Sciatic nerve (tissue), 2 donors: ENCODE data around the gene ODAD3. TPM values are rescaled to one million over a fixed set of nuclear protein-coding genes. Genes with fewer than 3 reads are reported as not detected.
A peak's percentile ranks its signal among the peaks of the same experiment; 100 is the strongest.
"Not testable (repeated sequence)": the region's sequence is repeated elsewhere in the genome, so short reads cannot be mapped to it uniquely, and the experiment has no call there.

Experiments used
- ATAC-seq: fragments of 200-7000 bp; cut with Tn5 transposase; one replicate; pipeline ENCODE4 v1.9.1; 2020; ENCODE audit warnings: mild to moderate bottlenecking, moderate library complexity
- DNase-seq: peaks from one replicate; pipeline ENCODE4 v3.0.0-alpha.2; 2020; ENCODE audit warnings: low spot score
- intact Hi-C: fragments of 100-400 bp; cut with DNase I; formaldehyde crosslinking; loops from one replicate; pipeline ENCODE4 v1.14.2; 2022
- total RNA-seq: library from RNA; stranded (reverse); fragmentation: NEBNext Ultra II Directional; extraction: Animal tissue kit (Norgen Biotek cat#: 25700); gene quantifications from one replicate; pipeline ENCODE4 v1.2.1, GENCODE V29; 2021
- donor health status: DM: no; HTN: no; CAD: no.
- donor health status: DM: no; HTN: no; CAD: no.

Gene ODAD3
- total RNA-seq, 1 donor from 2014 or later: 0.31 TPM

GRCh38 chr19:11382898-11383705 is 51.8 kb downstream of the ODAD3 start:
- ATAC-seq (peak; percentile 16), DNase-seq (peak; percentile 74)
- intact Hi-C loops: no loop called here

- intact Hi-C loops: no loop called here
- peak; percentile 93 for ATAC-seq
- peak; percentile 95 for DNase-seq
Measured at GRCh38 chr19:11380653-11381537, 54.0 kb downstream of the ODAD3 start.

- intact Hi-C loops: loop anchor here (10.0 kb wide), 1 partner anchor 55 kb away; the partner anchor contains the start of genes ODAD3 and PRKCSH
Measured at GRCh38 chr19:11379857-11380350, 55.0 kb downstream of the ODAD3 start.

GRCh38 chr19:11379269-11379845 is 55.6 kb downstream of the ODAD3 start:
- intact Hi-C loops: loop anchor here (10.0 kb wide), 1 partner anchor 55 kb away; the partner anchor contains the start of genes ODAD3 and PRKCSH

More at GRCh38 chr19:11379857-11380350, 55.0 kb downstream of the ODAD3 start:
- ATAC-seq (no peak), DNase-seq (no peak)

GRCh38 chr19:11378319-11379189 is 56.4 kb downstream of the ODAD3 start:
- intact Hi-C loops: loop anchor here (10.0 kb wide), 1 partner anchor 56 kb away; the partner anchor contains the start of genes ODAD3 and PRKCSH
- no peak for DNase-seq
- no peak for ATAC-seq

More at GRCh38 chr19:11379269-11379845, 55.6 kb downstream of the ODAD3 start:
- DNase-seq, ATAC-seq: not testable (repeated sequence)

- intact Hi-C loops: loop anchor here (10.0 kb wide), 1 partner anchor 57 kb away; the partner anchor contains the start of genes ODAD3 and PRKCSH
- no peak for DNase-seq
- ATAC-seq: no peak
Measured at GRCh38 chr19:11377756-11378155, 57.2 kb downstream of the ODAD3 start.

- no peak for DNase-seq
- no peak for ATAC-seq
- intact Hi-C loops: loop anchor here (10.0 kb wide), 1 partner anchor 58 kb away; the partner anchor contains the start of genes ODAD3 and PRKCSH
Measured at GRCh38 chr19:11377237-11377636, 57.7 kb downstream of the ODAD3 start.

- peak; percentile 7 for ATAC-seq
- intact Hi-C loops: loop anchor here (10.0 kb wide), 1 partner anchor 59 kb away; the partner anchor contains the start of genes ODAD3 and PRKCSH
- DNase-seq: peak; percentile 80
Measured at GRCh38 chr19:11375143-11375948, 59.6 kb downstream of the ODAD3 start.

GRCh38 chr19:11374433-11375142 is 60.3 kb downstream of the ODAD3 start, which contains the start of gene SWSAP1:
Gene SWSAP1 (plus strand): TSS chr19:11374666. CDS start chr19:11374681, 15 bp downstream.
- ATAC-seq: peak; percentile 98
- intact Hi-C loops: loop anchor here (10.0 kb wide), 1 partner anchor 60 kb away; the partner anchor contains the start of genes ODAD3 and PRKCSH
- DNase-seq: peak; percentile 98

- intact Hi-C loops: loop anchor here (10.0 kb wide), 1 partner anchor 61 kb away; the partner anchor contains the start of genes ODAD3 and PRKCSH
- peak; percentile 57 for DNase-seq
- ATAC-seq: no peak
Measured at GRCh38 chr19:11373885-11374432, 61.0 kb downstream of the ODAD3 start.

- ATAC-seq (no peak), DNase-seq (no peak)
- intact Hi-C loops: loop anchor here (10.0 kb wide), 1 partner anchor 61 kb away; the partner anchor contains the start of genes ODAD3 and PRKCSH
Measured at GRCh38 chr19:11373166-11373884, 61.6 kb downstream of the ODAD3 start.

GRCh38 chr19:11370744-11371143 is 64.2 kb downstream of the ODAD3 start:
- no peak for DNase-seq
- no peak for ATAC-seq
- intact Hi-C loops: loop anchor here (10.0 kb wide), 1 partner anchor 64 kb away; the partner anchor contains the start of genes ODAD3 and PRKCSH
